ENCODE data around the gene CSRP3. TPM values are rescaled to one million over a fixed set of nuclear protein-coding genes. Genes with fewer than 3 reads are reported as not detected.

Gene CSRP3
- total RNA-seq, 1 donor from 2014 or later: not detected

- H3K36me3 Mint-ChIP-seq (ENCODE audit: low read depth): no peaks in the 10 kb centered on the region
- peaks cover 3% of the 10 kb centered on the region for H3K4me1 Mint-ChIP-seq
- peaks cover 83% of the 10 kb centered on the region for H3K27me3 Mint-ChIP-seq (ENCODE audit: low read depth)
- TF ChIP-seq CTCF (conservative IDR thresholded peaks at IDR 0.05): no peak
- no peak for DNase-seq (ENCODE audit: low read depth, low spot score)
- no peaks in the 10 kb centered on the region for H3K9me3 Mint-ChIP-seq
- H3K27ac Mint-ChIP-seq (ENCODE audit: unreplicated experiment): no peak overlapping the region
- no peak overlapping the region for H3K4me3 Mint-ChIP-seq
Measured at GRCh38 chr11:19193916-19194315, 7.9 kb downstream of the CSRP3 start.

GRCh38 chr11:19191530-19192169 is 10.1 kb downstream of the CSRP3 start:
- Mint-ChIP-seq H3K4me1 (peaks cover 23% of the 10 kb centered on the region), H3K9me3 (no peaks in the 10 kb centered on the region), H3K27me3 (ENCODE audit: low read depth) (peaks cover 86% of the 10 kb centered on the region), H3K4me3 (no peak overlapping the region), H3K36me3 (ENCODE audit: low read depth) (peaks cover 3% of the 10 kb centered on the region), H3K27ac (ENCODE audit: unreplicated experiment) (no peak overlapping the region)
- TF ChIP-seq CTCF (conservative IDR thresholded peaks at IDR 0.05): no peak
- DNase-seq (ENCODE audit: low read depth, low spot score): no peak

GRCh38 chr11:19187833-19188258 is 13.9 kb downstream of the CSRP3 start:
- DNase-seq (ENCODE audit: low read depth, low spot score): peak; percentile 21
- Mint-ChIP-seq H3K27ac (ENCODE audit: unreplicated experiment) (peak overlapping the region; percentile 31), H3K4me1 (peaks cover 31% of the 10 kb centered on the region), H3K9me3 (no peaks in the 10 kb centered on the region), H3K4me3 (peak overlapping the region; percentile 50), H3K27me3 (ENCODE audit: low read depth) (peaks cover 92% of the 10 kb centered on the region), H3K36me3 (ENCODE audit: low read depth) (peaks cover 4% of the 10 kb centered on the region)
- no peak for TF ChIP-seq CTCF (conservative IDR thresholded peaks at IDR 0.05)

GRCh38 chr11:19187114-19187832 is 14.5 kb downstream of the CSRP3 start:
- peaks cover 92% of the 10 kb centered on the region for H3K27me3 Mint-ChIP-seq (ENCODE audit: low read depth)
- H3K4me1 Mint-ChIP-seq: peaks cover 31% of the 10 kb centered on the region
- H3K9me3 Mint-ChIP-seq: no peaks in the 10 kb centered on the region
- TF ChIP-seq CTCF (conservative IDR thresholded peaks at IDR 0.05): no peak
- DNase-seq (ENCODE audit: low read depth, low spot score): no peak
- peaks cover 4% of the 10 kb centered on the region for H3K36me3 Mint-ChIP-seq (ENCODE audit: low read depth)
- H3K27ac Mint-ChIP-seq (ENCODE audit: unreplicated experiment): peak overlapping the region; percentile 31
- H3K4me3 Mint-ChIP-seq: no peak overlapping the region

GRCh38 chr11:19185516-19186052 is 16.2 kb downstream of the CSRP3 start:
- Mint-ChIP-seq H3K27me3 (ENCODE audit: low read depth) (peaks cover 92% of the 10 kb centered on the region), H3K4me3 (no peak overlapping the region), H3K9me3 (no peaks in the 10 kb centered on the region), H3K27ac (ENCODE audit: unreplicated experiment) (no peak overlapping the region), H3K4me1 (peaks cover 31% of the 10 kb centered on the region), H3K36me3 (ENCODE audit: low read depth) (peaks cover 7% of the 10 kb centered on the region)
- DNase-seq (ENCODE audit: low read depth, low spot score): no peak
- TF ChIP-seq CTCF (conservative IDR thresholded peaks at IDR 0.05): no peak

All from neural crest cell (in vitro differentiated cells).